Keratinocyte (primary cell): Measurements from ENCODE around the gene KRTAP12-3. TPM values are rescaled to one million over a fixed set of nuclear protein-coding genes. Genes with fewer than 3 reads are reported as not detected.
A peak's percentile ranks its signal among the peaks of the same experiment; 100 is the strongest.

Experiments used
- DNase-seq: peaks from one replicate; pipeline ENCODE4 v3.0.0-alpha.2; 2011; ENCODE audit warnings: low read depth, missing footprints, low spot score
- FAIRE-seq: peaks from 2 replicates; lab custom pipeline; 2011; peaks lifted over from hg19 to GRCh38; lab: Jason Lieb, UNC
- H2AFZ ChIP-seq: 2 replicates; pipeline ENCODE4 v1.6.0; 2012; ENCODE audit warnings: low read length, control low read depth, inconsistent platforms; ENCODE audit not compliant: control insufficient read depth
- H3K27ac ChIP-seq: 2 replicates; pipeline ENCODE4 v1.5.1; 2011; ENCODE audit warnings: low read length; ENCODE audit not compliant: control insufficient read depth, insufficient read depth
- H3K27me3 ChIP-seq: 3 replicates; pipeline ENCODE4 v1.6.0; 2011; ENCODE audit warnings: low read length; ENCODE audit not compliant: control insufficient read depth, insufficient read depth; ENCODE audit errors: extremely low read depth
- H3K36me3 ChIP-seq, 2 experiments: 2 replicates in 1 of 2; 3 replicates in 1 of 2; pipeline ENCODE4 v1.5.1; 2011; ENCODE audit warnings: low read length in 2 of 2, mild to moderate bottlenecking in 1 of 2; ENCODE audit not compliant: control insufficient read depth in 2 of 2, insufficient read depth in 2 of 2; ENCODE audit errors: extremely low read depth in 1 of 2
- H3K4me1 ChIP-seq: 3 replicates; pipeline ENCODE4 v1.5.1; 2011; ENCODE audit warnings: low read length; ENCODE audit not compliant: control insufficient read depth, insufficient read depth; ENCODE audit errors: extremely low read depth
- H3K4me2 ChIP-seq: 3 replicates; pipeline ENCODE4 v1.6.0; 2011; ENCODE audit warnings: low read depth, low read length; ENCODE audit not compliant: control insufficient read depth, insufficient read depth; ENCODE audit errors: extremely low read depth
- H3K4me3 ChIP-seq, 3 experiments: fragments of 200-600 bp in 1 of 3; sonication (generic) in 1 of 3; 2 replicates in 2 of 3; 3 replicates in 1 of 3; pipeline ENCODE4 v1.5.1; 2011 to 2016; ENCODE audit warnings: low read length in 3 of 3, mild to moderate bottlenecking in 3 of 3, control low read depth in 2 of 3, inconsistent platforms in 1 of 3, low read depth in 1 of 3, mixed read lengths in 1 of 3, mixed run types in 1 of 3, moderate library complexity in 1 of 3; ENCODE audit not compliant: control insufficient read depth in 2 of 3, insufficient read depth in 2 of 3; ENCODE audit errors: extremely low read depth in 1 of 3
- H3K79me2 ChIP-seq: 2 replicates; pipeline ENCODE4 v1.6.0; 2012; ENCODE audit warnings: low read length; ENCODE audit not compliant: control insufficient read depth, insufficient read depth
- H3K9ac ChIP-seq: 3 replicates; pipeline ENCODE4 v1.6.0; 2011; ENCODE audit warnings: low read length; ENCODE audit not compliant: control insufficient read depth, insufficient read depth; ENCODE audit errors: extremely low read depth
- H3K9me1 ChIP-seq: 3 replicates; pipeline ENCODE4 v1.6.0; 2011; ENCODE audit warnings: low read length; ENCODE audit not compliant: control insufficient read depth, insufficient read depth; ENCODE audit errors: extremely low read depth
- H3K9me3 ChIP-seq: 2 replicates; pipeline ENCODE4 v1.5.1; 2012; ENCODE audit warnings: low read depth, low read length; ENCODE audit not compliant: control insufficient read depth
- H4K20me1 ChIP-seq: 3 replicates; pipeline ENCODE4 v1.6.0; 2011; ENCODE audit warnings: low read length; ENCODE audit not compliant: control insufficient read depth, insufficient read depth; ENCODE audit errors: extremely low read depth
- EZH2 ChIP-seq: IDR thresholded peaks from one replicate; pipeline ENCODE4 v1.6.1; 2012; ENCODE audit warnings: inconsistent platforms, mild to moderate bottlenecking, low read length, moderate library complexity
- dilution Hi-C: fragments of 300-500 bp; cut with MboI; formaldehyde crosslinking; loops from one replicate; pipeline ENCODE4 v1.7.0; 2020; ENCODE audit warnings: low sequenced_read_pairs; ENCODE audit not compliant: extremely low pct_ligation_motif_present
- polyA plus RNA-seq, 5 experiments: library from polyadenylated mRNA; depleted of rRNA in 3 of 5; stranded (reverse) in 3 of 5; stranded (forward) in 1 of 5; unstranded in 1 of 5; fragments of >200 nt; gene quantifications; 1 replicate in 1 of 5; 2 replicates in 3 of 5; 3 replicates in 1 of 5; pipeline versions ENCODE4 v1.2.1 to v1.2.3, GENCODE V29; 2011 to 2012; ENCODE audit warnings: missing spikeins in 2 of 5, low read depth in 1 of 5, low replicate concordance in 1 of 5
- TF ChIP-seq, protein P1 (sequence below), 3 experiments: IDR thresholded peaks in 1 of 3; conservative IDR thresholded peaks in 1 of 3; optimal IDR thresholded peaks in 1 of 3; 2 replicates in 2 of 3; 3 replicates in 1 of 3; pipeline versions ENCODE3 to v1.5.1; 2011; ENCODE audit warnings: low read length in 3 of 3, mild to moderate bottlenecking in 3 of 3, moderate library complexity in 2 of 3, control low read depth in 1 of 3, inconsistent platforms in 1 of 3; ENCODE audit not compliant: insufficient read depth in 2 of 3; ENCODE audit errors: extremely low read depth in 1 of 3

KRTAP12-3 gene
- polyA plus RNA-seq, 1 donor (not counting 4 experiments of a cell fraction or from before 2014, with no cell fraction given), result not detected

GRCh38 chr21:44615911-44616590 is 41.7 kb upstream of the KRTAP12-3 start:
- no peaks in the 10 kb centered on the region for H3K79me2 ChIP-seq
- TF ChIP-seq, protein P1, sequence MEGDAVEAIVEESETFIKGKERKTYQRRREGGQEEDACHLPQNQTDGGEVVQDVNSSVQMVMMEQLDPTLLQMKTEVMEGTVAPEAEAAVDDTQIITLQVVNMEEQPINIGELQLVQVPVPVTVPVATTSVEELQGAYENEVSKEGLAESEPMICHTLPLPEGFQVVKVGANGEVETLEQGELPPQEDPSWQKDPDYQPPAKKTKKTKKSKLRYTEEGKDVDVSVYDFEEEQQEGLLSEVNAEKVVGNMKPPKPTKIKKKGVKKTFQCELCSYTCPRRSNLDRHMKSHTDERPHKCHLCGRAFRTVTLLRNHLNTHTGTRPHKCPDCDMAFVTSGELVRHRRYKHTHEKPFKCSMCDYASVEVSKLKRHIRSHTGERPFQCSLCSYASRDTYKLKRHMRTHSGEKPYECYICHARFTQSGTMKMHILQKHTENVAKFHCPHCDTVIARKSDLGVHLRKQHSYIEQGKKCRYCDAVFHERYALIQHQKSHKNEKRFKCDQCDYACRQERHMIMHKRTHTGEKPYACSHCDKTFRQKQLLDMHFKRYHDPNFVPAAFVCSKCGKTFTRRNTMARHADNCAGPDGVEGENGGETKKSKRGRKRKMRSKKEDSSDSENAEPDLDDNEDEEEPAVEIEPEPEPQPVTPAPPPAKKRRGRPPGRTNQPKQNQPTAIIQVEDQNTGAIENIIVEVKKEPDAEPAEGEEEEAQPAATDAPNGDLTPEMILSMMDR (optimal IDR thresholded peaks at IDR 0.05 in 1 of 3, IDR thresholded peaks at IDR 0.05 in 1 of 3, conservative IDR thresholded peaks at IDR 0.05 in 1 of 3; ENCODE audit: extremely low read depth in 1 of 3, insufficient read depth in 2 of 3, low read length in 3 of 3), result no peak
- TF ChIP-seq EZH2, result no peak
- H3K9me3 ChIP-seq, result peaks cover 9% of the 10 kb centered on the region
- peaks cover 7% of the 10 kb centered on the region for H3K4me1 ChIP-seq
- no peak overlapping the region for H3K4me3 ChIP-seq
- peaks cover 19% of the 10 kb centered on the region for H3K27me3 ChIP-seq
- FAIRE-seq, result no peak
- no peak overlapping the region for H2AFZ ChIP-seq
- no peak for DNase-seq
- no peaks in the 10 kb centered on the region for H3K9me1 ChIP-seq
- dilution Hi-C loops, result no loop called here
- peak overlapping the region; percentile 56 for H3K4me2 ChIP-seq
- no peaks in the 10 kb centered on the region for H3K36me3 ChIP-seq
- no peak overlapping the region for H3K27ac ChIP-seq
- no peak overlapping the region for H3K9ac ChIP-seq
- no peaks in the 10 kb centered on the region for H4K20me1 ChIP-seq

- H3K9me1 ChIP-seq, result no peaks in the 10 kb centered on the region
- no peak overlapping the region for H3K4me3 ChIP-seq
- H3K79me2 ChIP-seq, result no peaks in the 10 kb centered on the region
- H4K20me1 ChIP-seq, result no peaks in the 10 kb centered on the region
- DNase-seq (no peak), FAIRE-seq (no peak)
- H3K9me3 ChIP-seq, result peaks cover 7% of the 10 kb centered on the region
- no peak overlapping the region for H3K27ac ChIP-seq
- no peaks in the 10 kb centered on the region for H3K36me3 ChIP-seq
- H3K4me1 ChIP-seq, result peaks cover 7% of the 10 kb centered on the region
- no peak overlapping the region for H3K9ac ChIP-seq
- peaks cover 19% of the 10 kb centered on the region for H3K27me3 ChIP-seq
- dilution Hi-C loops, result no loop called here
- H2AFZ ChIP-seq, result no peak overlapping the region
- TF ChIP-seq EZH2, result no peak
- TF ChIP-seq, protein P1 (optimal IDR thresholded peaks at IDR 0.05 in 1 of 3, IDR thresholded peaks at IDR 0.05 in 1 of 3, conservative IDR thresholded peaks at IDR 0.05 in 1 of 3; ENCODE audit: extremely low read depth in 1 of 3, insufficient read depth in 2 of 3, low read length in 3 of 3), result no peak
- H3K4me2 ChIP-seq, result peak overlapping the region; percentile 56
These were observed 41.2 kb upstream of the KRTAP12-3 start for GRCh38 chr21:44616591-44616926.
